ENCODE measurements around the gene MPIG6B.

DNA sequence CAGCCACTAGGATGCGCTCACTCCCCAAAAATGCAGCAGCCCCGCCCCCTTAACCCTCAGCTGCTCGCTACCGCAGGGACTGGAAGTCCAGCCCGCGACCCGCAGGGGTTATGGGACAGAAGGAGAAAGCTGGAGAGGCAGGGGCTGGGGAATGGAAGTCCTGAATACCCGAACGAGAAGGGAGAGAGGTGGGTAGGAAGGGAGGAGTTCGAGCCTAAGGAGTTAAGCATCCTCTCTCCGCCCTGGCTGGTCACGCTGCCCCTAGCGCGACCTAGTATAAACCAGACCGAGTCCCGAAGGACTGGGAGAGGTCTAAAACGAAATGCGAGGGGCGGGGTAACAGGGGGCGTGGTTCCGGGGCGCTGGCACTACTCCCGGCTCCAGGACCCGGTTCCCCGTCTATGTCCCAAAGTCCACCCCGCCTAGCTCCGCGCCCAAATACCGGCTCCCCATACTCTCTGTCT, 6.4 kb downstream of the MPIG6B start:
- TF ChIP-seq, protein P1, sequence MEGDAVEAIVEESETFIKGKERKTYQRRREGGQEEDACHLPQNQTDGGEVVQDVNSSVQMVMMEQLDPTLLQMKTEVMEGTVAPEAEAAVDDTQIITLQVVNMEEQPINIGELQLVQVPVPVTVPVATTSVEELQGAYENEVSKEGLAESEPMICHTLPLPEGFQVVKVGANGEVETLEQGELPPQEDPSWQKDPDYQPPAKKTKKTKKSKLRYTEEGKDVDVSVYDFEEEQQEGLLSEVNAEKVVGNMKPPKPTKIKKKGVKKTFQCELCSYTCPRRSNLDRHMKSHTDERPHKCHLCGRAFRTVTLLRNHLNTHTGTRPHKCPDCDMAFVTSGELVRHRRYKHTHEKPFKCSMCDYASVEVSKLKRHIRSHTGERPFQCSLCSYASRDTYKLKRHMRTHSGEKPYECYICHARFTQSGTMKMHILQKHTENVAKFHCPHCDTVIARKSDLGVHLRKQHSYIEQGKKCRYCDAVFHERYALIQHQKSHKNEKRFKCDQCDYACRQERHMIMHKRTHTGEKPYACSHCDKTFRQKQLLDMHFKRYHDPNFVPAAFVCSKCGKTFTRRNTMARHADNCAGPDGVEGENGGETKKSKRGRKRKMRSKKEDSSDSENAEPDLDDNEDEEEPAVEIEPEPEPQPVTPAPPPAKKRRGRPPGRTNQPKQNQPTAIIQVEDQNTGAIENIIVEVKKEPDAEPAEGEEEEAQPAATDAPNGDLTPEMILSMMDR (IDR thresholded peaks at IDR 0.05): peak; percentile 88
- no peak for TF ChIP-seq EZH2 (IDR thresholded peaks at IDR 0.05)

All from neural progenitor cell (in vitro differentiated cells).